Measurements from ENCODE around the gene NFIC.

NFIC gene

GRCh38 chr19:3359015-3359918 is 7.1 kb upstream of the NFIC start:
- peak; percentile 40; the same call in 1 of the 2 replicates for TF ChIP-seq POLR2A (IDR thresholded peaks at IDR 0.05; ENCODE audit: low read depth, low read length)
- FAIRE-seq = no peak
- DNase-seq (ENCODE audit: insufficient read length, low spot score) = peak; percentile 83

- no peak for TF ChIP-seq POLR2A (IDR thresholded peaks at IDR 0.05; ENCODE audit: low read depth, low read length)
- FAIRE-seq = no peak
- no peak for DNase-seq (ENCODE audit: insufficient read length, low spot score)
Measured at GRCh38 chr19:3359919-3360420, 6.4 kb upstream of the NFIC start.

GRCh38 chr19:3360421-3361383 is 5.7 kb upstream of the NFIC start:
- FAIRE-seq (no peak), DNase-seq (ENCODE audit: insufficient read length, low spot score) (no peak)
- peak; percentile 29; the same call in 1 of the 2 replicates for TF ChIP-seq POLR2A (IDR thresholded peaks at IDR 0.05; ENCODE audit: low read depth, low read length)

- no peak for TF ChIP-seq POLR2A (IDR thresholded peaks at IDR 0.05; ENCODE audit: low read depth, low read length)
- FAIRE-seq (no peak), DNase-seq (ENCODE audit: insufficient read length, low spot score) (no peak)
Measured at GRCh38 chr19:3361384-3362216, 4.8 kb upstream of the NFIC start.

- no peak for DNase-seq (ENCODE audit: insufficient read length, low spot score)
- FAIRE-seq = no peak
- TF ChIP-seq POLR2A (IDR thresholded peaks at IDR 0.05; ENCODE audit: low read depth, low read length) = no peak
Measured at GRCh38 chr19:3362217-3362906, 4.0 kb upstream of the NFIC start.

- DNase-seq (ENCODE audit: insufficient read length, low spot score) (no peak), FAIRE-seq (no peak)
Measured at GRCh38 chr19:3363841-3364500, 2.4 kb upstream of the NFIC start.

GRCh38 chr19:3364501-3364858 is 1.9 kb upstream of the NFIC start:
- no peak for TF ChIP-seq POLR2A (IDR thresholded peaks at IDR 0.05; ENCODE audit: low read depth, low read length)
- FAIRE-seq = no peak
- no peak for DNase-seq (ENCODE audit: insufficient read length, low spot score)

More at GRCh38 chr19:3363841-3364500, 2.4 kb upstream of the NFIC start:
- no peak for TF ChIP-seq POLR2A (IDR thresholded peaks at IDR 0.05; ENCODE audit: low read depth, low read length)

GRCh38 chr19:3365093-3365835 is 1.1 kb upstream of the NFIC start:
- TF ChIP-seq POLR2A (IDR thresholded peaks at IDR 0.05; ENCODE audit: low read depth, low read length) = no peak
- no peak for FAIRE-seq
- DNase-seq (ENCODE audit: insufficient read length, low spot score) = peak; percentile 69

GRCh38 chr19:3366753-3367627 is 607 bp downstream of the NFIC start:
- TF ChIP-seq POLR2A (IDR thresholded peaks at IDR 0.05; ENCODE audit: low read depth, low read length) = no peak; the same call in 1 of the 2 replicates
- no peak for FAIRE-seq
- no peak for DNase-seq (ENCODE audit: insufficient read length, low spot score)

GRCh38 chr19:3367628-3368440 is 1.5 kb downstream of the NFIC start:
- FAIRE-seq (no peak), DNase-seq (ENCODE audit: insufficient read length, low spot score) (no peak)
- no peak for TF ChIP-seq POLR2A (IDR thresholded peaks at IDR 0.05; ENCODE audit: low read depth, low read length)
